Activated naive CD8-positive, alpha-beta T cell treated with anti-CD3 and anti-CD28 coated beads, Interleukin-2, amount 50 U/mL, for 24 hours (primary cell): ENCODE results near the gene TUBA1C.

Experiments used
- ATAC-seq: fragments of 150-1000 bp; cut with Tn5 transposase; one replicate; pipeline ENCODE4 v1.10.0; 2021
- DNase-seq: peaks from one replicate; pipeline ENCODE4 v3.0.0; 2021
- H3K27ac Mint-ChIP-seq: one replicate; pipeline ENCODE4 v1.8.0; 2021; ENCODE audit warnings: mild to moderate bottlenecking, mixed read lengths
- H3K27me3 Mint-ChIP-seq: one replicate; pipeline ENCODE4 v1.8.0; 2021; ENCODE audit warnings: mixed read lengths
- H3K36me3 Mint-ChIP-seq: one replicate; pipeline ENCODE4 v1.8.0; 2021; ENCODE audit warnings: low read depth, mixed read lengths
- H3K4me1 Mint-ChIP-seq: one replicate; pipeline ENCODE4 v1.8.0; 2021; ENCODE audit warnings: mixed read lengths
- H3K4me3 Mint-ChIP-seq: one replicate; pipeline ENCODE4 v1.8.0; 2021; ENCODE audit warnings: mild to moderate bottlenecking, moderate library complexity, mixed read lengths
- H3K9me3 Mint-ChIP-seq: one replicate; pipeline ENCODE4 v1.8.0; 2021; ENCODE audit warnings: mixed read lengths

TUBA1C gene

DNA sequence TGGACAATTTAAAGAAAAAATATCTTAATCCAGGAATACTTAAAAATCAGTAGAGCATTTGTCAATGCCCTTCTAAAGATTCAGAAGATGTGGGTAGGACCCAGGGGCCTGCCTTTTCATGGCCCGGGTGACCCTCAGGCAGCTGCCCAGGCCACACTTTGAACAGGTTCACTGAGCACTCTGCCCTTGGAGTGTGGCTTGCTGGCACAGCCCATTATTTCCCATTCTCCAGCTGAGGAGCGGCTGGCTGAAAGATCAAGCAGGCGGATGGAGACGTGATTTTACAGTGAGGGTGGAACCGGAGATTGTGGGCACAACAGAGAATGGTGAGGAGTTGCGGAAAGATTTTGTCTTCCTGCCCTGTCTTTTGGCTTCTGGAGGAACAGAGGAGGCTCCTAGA, 23.0 kb downstream of the TUBA1C start:
- H3K9me3 Mint-ChIP-seq: no peaks in the 10 kb centered on the region
- no peak for DNase-seq
- no peaks in the 10 kb centered on the region for H3K36me3 Mint-ChIP-seq
- no peaks in the 10 kb centered on the region for H3K4me1 Mint-ChIP-seq
- no peak for ATAC-seq
- H3K4me3 Mint-ChIP-seq: no peak overlapping the region
- H3K27me3 Mint-ChIP-seq: peaks cover 19% of the 10 kb centered on the region
- H3K27ac Mint-ChIP-seq: no peak overlapping the region

- Mint-ChIP-seq H3K4me1 (no peaks in the 10 kb centered on the region), H3K27me3 (peaks cover 22% of the 10 kb centered on the region), H3K27ac (no peak overlapping the region), H3K36me3 (no peaks in the 10 kb centered on the region), H3K4me3 (no peak overlapping the region), H3K9me3 (no peaks in the 10 kb centered on the region)
- ATAC-seq: peak; percentile 49
- peak; percentile 64 for DNase-seq
Measured at GRCh38 chr12:49288412-49288853, 23.6 kb downstream of the TUBA1C start.

DNA sequence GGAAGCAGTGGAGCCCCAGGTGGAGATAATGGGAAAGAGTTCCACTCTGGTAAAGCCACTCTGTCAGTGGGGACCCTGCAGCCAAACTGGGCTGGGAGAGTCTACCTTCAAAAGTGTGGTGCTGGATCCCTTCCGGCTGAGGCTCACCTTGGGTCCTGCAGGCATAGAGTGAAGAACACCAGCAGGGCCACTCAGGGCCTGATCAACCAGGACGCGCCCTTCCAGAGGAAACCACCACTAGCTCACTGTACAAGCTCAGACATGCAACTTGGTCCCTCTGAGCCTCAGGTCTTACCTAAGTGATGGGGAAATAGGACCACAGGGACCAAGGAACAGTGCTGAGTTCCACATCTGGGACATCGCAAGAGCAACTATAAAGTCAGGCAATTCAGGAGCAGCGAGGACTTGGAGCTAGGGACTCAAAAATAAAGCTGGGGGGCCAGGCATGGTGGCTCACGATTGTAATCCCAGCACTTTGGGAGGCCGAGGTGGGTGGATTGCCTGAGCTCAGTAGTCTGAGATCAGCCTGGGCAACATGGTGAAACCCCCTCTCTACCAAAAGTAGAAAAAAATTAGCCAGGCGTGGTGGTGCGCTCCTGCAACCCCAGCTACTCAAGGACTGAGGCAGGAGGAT, 24.2 kb downstream of the TUBA1C start:
- H3K27me3 Mint-ChIP-seq: peaks cover 28% of the 10 kb centered on the region
- H3K4me1 Mint-ChIP-seq: no peaks in the 10 kb centered on the region
- no peak overlapping the region for H3K27ac Mint-ChIP-seq
- H3K4me3 Mint-ChIP-seq: no peak overlapping the region
- no peak for ATAC-seq
- H3K9me3 Mint-ChIP-seq: no peaks in the 10 kb centered on the region
- H3K36me3 Mint-ChIP-seq: no peaks in the 10 kb centered on the region
- DNase-seq: no peak

- DNase-seq: no peak
Measured at GRCh38 chr12:49292729-49293055, 27.8 kb downstream of the TUBA1C start.

GRCh38 chr12:49293056-49293956, 28.4 kb downstream of the TUBA1C start:
- Mint-ChIP-seq H3K27ac (no peak overlapping the region), H3K36me3 (no peaks in the 10 kb centered on the region), H3K9me3 (no peaks in the 10 kb centered on the region), H3K27me3 (peaks cover 44% of the 10 kb centered on the region), H3K4me1 (peaks cover 13% of the 10 kb centered on the region), H3K4me3 (no peak overlapping the region)
- ATAC-seq: no peak
- DNase-seq: no peak

More at GRCh38 chr12:49292729-49293055, 27.8 kb downstream of the TUBA1C start:
- no peaks in the 10 kb centered on the region for H3K9me3 Mint-ChIP-seq
- H3K27me3 Mint-ChIP-seq: peaks cover 44% of the 10 kb centered on the region
- no peak overlapping the region for H3K4me3 Mint-ChIP-seq
- H3K36me3 Mint-ChIP-seq: no peaks in the 10 kb centered on the region
- H3K4me1 Mint-ChIP-seq: peaks cover 12% of the 10 kb centered on the region
- H3K27ac Mint-ChIP-seq: no peak overlapping the region
- no peak for ATAC-seq

DNA sequence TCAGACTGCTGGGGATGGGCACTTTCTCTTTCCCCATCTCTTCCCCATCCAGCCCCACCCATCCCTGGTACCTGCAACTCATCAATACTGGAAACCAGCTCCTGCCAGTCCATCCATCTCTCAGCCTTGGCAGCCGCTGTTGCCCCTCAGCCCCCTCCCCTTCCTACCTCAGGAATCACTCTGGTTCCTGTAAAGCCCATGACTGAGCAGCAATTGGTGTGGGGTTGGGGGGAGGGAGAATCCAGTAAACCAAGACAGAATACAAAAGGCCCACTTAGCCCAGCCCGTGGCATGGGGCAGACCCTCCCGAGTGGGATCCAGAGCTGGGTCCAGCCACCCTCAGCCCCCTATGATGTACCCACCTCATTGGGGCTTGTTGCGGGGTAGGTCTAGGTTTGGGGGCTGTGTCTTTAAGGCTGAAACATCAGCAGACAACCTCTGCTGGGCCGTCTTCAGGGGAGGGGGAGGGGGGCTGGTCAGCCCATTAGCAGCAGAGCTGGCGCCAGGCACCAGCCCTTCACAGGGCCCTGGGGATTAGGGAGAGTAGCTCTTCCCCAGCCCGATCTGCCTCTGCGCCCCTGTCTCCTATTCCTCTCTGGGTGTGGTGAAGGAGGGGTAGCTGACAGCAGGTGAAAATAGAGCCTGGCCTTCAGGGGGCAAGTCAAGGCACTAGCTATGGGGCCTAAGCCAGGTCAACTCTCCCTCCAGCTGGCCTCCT, 29.4 kb downstream of the TUBA1C start:
- Mint-ChIP-seq H3K36me3 (no peaks in the 10 kb centered on the region), H3K27me3 (peaks cover 46% of the 10 kb centered on the region), H3K27ac (no peak overlapping the region), H3K4me3 (no peak overlapping the region), H3K9me3 (no peaks in the 10 kb centered on the region), H3K4me1 (peaks cover 16% of the 10 kb centered on the region)
- ATAC-seq (no peak), DNase-seq (no peak)

DNA sequence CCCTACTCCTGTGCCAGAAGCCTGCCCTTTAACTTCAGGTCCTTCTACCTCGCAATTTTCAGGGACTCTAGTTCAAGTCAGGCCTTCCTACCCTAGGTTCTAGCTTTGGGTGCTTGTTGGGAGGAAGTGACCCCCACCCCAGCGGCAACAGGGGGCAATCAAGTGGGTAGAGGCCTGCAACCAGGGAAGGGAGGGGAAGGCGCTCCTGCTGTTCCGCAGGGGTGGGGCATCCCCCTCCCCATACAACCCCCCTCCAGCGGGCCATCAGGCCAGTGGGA, 29.9 kb downstream of the TUBA1C start:
- H3K27me3 Mint-ChIP-seq: peaks cover 46% of the 10 kb centered on the region
- DNase-seq (no peak), ATAC-seq (no peak)
- no peak overlapping the region for H3K27ac Mint-ChIP-seq
- H3K36me3 Mint-ChIP-seq: no peaks in the 10 kb centered on the region
- H3K9me3 Mint-ChIP-seq: no peaks in the 10 kb centered on the region
- peaks cover 16% of the 10 kb centered on the region for H3K4me1 Mint-ChIP-seq
- no peak overlapping the region for H3K4me3 Mint-ChIP-seq

- H3K4me1 Mint-ChIP-seq: peaks cover 16% of the 10 kb centered on the region
- no peak within 1 kb of the TSS for H3K4me3 Mint-ChIP-seq
- ATAC-seq: no peak
- no peak for DNase-seq
- H3K27me3 Mint-ChIP-seq: peaks cover 46% of the 10 kb centered on the region
- H3K9me3 Mint-ChIP-seq: no peaks in the 10 kb centered on the region
- no peaks in the 10 kb centered on the region for H3K36me3 Mint-ChIP-seq
- no peak within 1 kb of the TSS for H3K27ac Mint-ChIP-seq
Measured at GRCh38 chr12:49295082-49295936, 30.4 kb downstream of the TUBA1C start, which contains the start of gene PRPH. Gene PRPH, plus strand, starts transcription at chr12:49295147. Its CDS starts 54 bp downstream, at chr12:49295201.

DNA sequence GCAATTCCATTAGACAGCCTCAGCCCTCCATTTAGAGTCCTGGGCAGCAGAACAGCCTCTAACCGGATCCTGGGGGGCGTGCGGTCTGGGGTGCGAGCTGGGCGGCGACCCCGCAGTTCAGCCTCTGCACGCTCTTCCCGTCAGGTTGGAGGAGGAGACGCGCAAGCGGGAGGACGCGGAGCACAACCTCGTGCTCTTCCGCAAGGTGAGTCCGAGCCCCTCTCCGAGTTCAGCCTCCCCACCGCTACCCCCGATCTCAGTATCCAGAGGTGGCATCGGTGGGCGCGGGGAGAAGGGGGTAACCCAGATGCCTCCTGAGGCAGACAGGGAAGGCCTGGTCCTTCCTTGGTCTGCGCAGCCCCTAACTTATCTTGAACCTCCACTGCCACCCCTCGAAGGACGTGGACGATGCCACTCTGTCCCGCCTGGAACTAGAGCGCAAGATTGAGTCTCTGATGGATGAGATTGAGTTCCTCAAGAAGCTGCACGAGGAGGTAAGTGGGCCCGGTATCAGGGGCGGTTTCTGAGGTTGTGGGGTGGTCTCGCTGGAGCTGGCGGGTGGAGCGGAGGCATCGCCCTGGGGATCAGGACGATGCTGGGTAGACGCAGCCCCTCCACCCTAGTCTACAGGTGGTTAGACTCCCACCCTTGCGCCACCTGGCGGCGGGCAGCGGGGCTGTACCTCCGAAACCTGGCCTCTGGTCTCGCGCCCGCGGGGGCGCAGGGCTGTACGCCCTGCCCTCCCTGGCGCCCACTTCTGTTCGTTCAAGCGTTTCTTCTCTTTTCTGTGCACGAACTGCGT, 31.4 kb downstream of the TUBA1C start:
- Mint-ChIP-seq H3K9me3 (no peaks in the 10 kb centered on the region), H3K36me3 (no peaks in the 10 kb centered on the region), H3K4me3 (peak overlapping the region; percentile 8), H3K27me3 (peaks cover 52% of the 10 kb centered on the region), H3K4me1 (peaks cover 16% of the 10 kb centered on the region), H3K27ac (no peak overlapping the region)
- ATAC-seq (peak; percentile 81), DNase-seq (peak; percentile 81)

GRCh38 chr12:49296836-49297694, 32.2 kb downstream of the TUBA1C start:
- no peaks in the 10 kb centered on the region for H3K36me3 Mint-ChIP-seq
- no peak for ATAC-seq
- H3K4me3 Mint-ChIP-seq: peak overlapping the region; percentile 34
- H3K4me1 Mint-ChIP-seq: peaks cover 19% of the 10 kb centered on the region
- DNase-seq: peak; percentile 50
- H3K9me3 Mint-ChIP-seq: no peaks in the 10 kb centered on the region
- no peak overlapping the region for H3K27ac Mint-ChIP-seq
- H3K27me3 Mint-ChIP-seq: peaks cover 57% of the 10 kb centered on the region

GRCh38 chr12:49297695-49298060, 32.8 kb downstream of the TUBA1C start:
- Mint-ChIP-seq H3K36me3 (no peaks in the 10 kb centered on the region), H3K27me3 (peaks cover 58% of the 10 kb centered on the region), H3K4me3 (no peak overlapping the region), H3K27ac (no peak overlapping the region), H3K9me3 (no peaks in the 10 kb centered on the region), H3K4me1 (peaks cover 19% of the 10 kb centered on the region)
- no peak for ATAC-seq
- no peak for DNase-seq

- no peak overlapping the region for H3K4me3 Mint-ChIP-seq
- H3K27me3 Mint-ChIP-seq: peaks cover 63% of the 10 kb centered on the region
- no peak overlapping the region for H3K27ac Mint-ChIP-seq
- H3K36me3 Mint-ChIP-seq: no peaks in the 10 kb centered on the region
- H3K4me1 Mint-ChIP-seq: peaks cover 19% of the 10 kb centered on the region
- DNase-seq: no peak
- ATAC-seq: peak; percentile 40
- no peaks in the 10 kb centered on the region for H3K9me3 Mint-ChIP-seq
Measured at GRCh38 chr12:49298160-49298559, 33.3 kb downstream of the TUBA1C start.

DNA sequence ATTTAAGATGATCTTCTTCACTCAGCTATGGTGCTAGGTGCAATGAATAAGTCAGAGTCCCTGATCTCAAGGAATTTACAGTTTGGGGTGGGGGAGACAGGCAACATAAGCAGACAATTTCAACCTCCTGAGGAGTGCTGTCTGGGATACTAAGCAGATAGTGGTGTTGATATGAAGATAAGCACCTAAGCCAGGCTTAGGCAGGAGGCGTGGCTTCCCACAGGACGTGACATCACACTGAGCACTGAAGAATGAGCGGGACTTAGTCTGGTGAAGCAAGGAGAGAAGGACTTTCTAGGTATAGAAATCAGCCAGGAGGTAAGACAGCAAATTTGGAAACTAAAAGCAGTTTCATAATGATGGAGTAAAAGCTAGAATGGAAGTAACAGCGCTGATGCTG, 36.9 kb downstream of the TUBA1C start:
- no peaks in the 10 kb centered on the region for H3K9me3 Mint-ChIP-seq
- ATAC-seq (peak; percentile 50), DNase-seq (no peak)
- no peaks in the 10 kb centered on the region for H3K36me3 Mint-ChIP-seq
- H3K4me1 Mint-ChIP-seq: peaks cover 14% of the 10 kb centered on the region
- H3K4me3 Mint-ChIP-seq: no peak overlapping the region
- peaks cover 46% of the 10 kb centered on the region for H3K27me3 Mint-ChIP-seq
- H3K27ac Mint-ChIP-seq: no peak overlapping the region
